Peyer's patch (tissue), 4 donors: ENCODE data around the gene DPCD.

Experiments used
- POLR2A ChIP-seq, 2 donors: fragments of 450-650 bp; IDR thresholded peaks; one replicate each; pipeline ENCODE4 v1.5.1; 2017; ENCODE audit warnings: antibody characterized with exemption in 2 of 2, mild to moderate bottlenecking in 2 of 2, moderate library complexity in 2 of 2
- TF ChIP-seq, protein P1 (sequence below), 6 experiments: fragments of 450-650 bp in 4 of 6; fragments of 200-600 bp in 2 of 6; sonication (generic) in 1 of 6; IDR thresholded peaks; one replicate each; pipeline ENCODE4 v1.5.1; 2017 to 2019; ENCODE audit warnings: antibody characterized with exemption in 6 of 6, mild to moderate bottlenecking in 3 of 6, moderate library complexity in 1 of 6

DNA sequence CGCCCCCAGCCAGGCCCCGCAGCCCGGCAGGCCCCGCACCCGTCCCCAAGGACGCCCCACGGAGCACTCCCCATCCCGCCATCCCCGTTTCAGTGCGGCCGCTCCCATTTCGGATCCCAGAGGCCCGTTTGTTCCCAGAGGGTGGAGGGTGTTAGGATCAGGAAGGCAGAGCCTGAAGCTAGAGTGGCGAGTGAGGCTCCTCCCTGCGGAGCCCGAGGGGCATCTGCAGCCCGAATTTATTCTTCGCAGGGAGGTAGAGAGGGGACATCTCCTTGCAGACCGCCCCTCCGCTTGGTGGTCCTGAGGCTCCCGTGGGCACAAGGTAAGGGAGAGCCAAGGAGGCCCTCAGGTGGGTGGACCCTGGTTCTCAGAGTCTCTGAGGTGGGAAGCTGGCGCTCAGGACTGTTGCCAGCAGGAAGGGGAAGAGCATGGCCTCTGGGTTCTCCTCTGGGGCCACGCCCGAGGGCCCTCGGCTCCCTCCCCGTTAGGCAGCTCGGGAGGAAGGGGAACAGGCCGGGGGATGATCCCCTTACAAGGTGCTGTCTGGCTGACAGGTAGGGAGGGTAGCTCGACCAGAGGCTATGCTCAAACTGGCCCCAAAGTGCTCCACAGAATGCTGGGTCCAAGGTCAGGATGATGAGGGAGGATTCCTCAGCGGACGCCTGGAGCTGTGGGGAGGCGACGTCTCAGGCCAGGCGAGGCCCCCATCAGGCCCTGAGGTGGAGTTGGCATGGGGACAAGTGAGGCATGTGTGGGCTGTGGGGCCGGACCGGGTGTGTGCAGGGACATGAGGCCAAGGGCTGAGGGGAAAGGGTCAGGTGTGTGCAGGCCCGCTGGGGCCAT is 17.5 kb upstream of the DPCD start:
- TF ChIP-seq, protein P1, sequence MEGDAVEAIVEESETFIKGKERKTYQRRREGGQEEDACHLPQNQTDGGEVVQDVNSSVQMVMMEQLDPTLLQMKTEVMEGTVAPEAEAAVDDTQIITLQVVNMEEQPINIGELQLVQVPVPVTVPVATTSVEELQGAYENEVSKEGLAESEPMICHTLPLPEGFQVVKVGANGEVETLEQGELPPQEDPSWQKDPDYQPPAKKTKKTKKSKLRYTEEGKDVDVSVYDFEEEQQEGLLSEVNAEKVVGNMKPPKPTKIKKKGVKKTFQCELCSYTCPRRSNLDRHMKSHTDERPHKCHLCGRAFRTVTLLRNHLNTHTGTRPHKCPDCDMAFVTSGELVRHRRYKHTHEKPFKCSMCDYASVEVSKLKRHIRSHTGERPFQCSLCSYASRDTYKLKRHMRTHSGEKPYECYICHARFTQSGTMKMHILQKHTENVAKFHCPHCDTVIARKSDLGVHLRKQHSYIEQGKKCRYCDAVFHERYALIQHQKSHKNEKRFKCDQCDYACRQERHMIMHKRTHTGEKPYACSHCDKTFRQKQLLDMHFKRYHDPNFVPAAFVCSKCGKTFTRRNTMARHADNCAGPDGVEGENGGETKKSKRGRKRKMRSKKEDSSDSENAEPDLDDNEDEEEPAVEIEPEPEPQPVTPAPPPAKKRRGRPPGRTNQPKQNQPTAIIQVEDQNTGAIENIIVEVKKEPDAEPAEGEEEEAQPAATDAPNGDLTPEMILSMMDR (IDR thresholded peaks at IDR 0.05): no peak
- no peak for TF ChIP-seq POLR2A (IDR thresholded peaks at IDR 0.05)
